H4 (cell line): ENCODE measurements around the gene DPP6. TPM values are rescaled to one million over a fixed set of nuclear protein-coding genes. Genes with fewer than 3 reads are reported as not detected.

Experiments used
- DNase-seq: peaks from one replicate; pipeline ENCODE4 v3.0.0-alpha.2; 2015; ENCODE audit warnings: low spot score
- total RNA-seq: library from RNA; depleted of rRNA; stranded (reverse); fragments of >200 nt; shearing (Covaris generic); gene quantifications from 2 replicates; pipeline ENCODE4 v1.2.3, GENCODE V29; 2014

Gene DPP6
- total RNA-seq, 1 experiment from 2014 or later = 0.06 TPM

DNA sequence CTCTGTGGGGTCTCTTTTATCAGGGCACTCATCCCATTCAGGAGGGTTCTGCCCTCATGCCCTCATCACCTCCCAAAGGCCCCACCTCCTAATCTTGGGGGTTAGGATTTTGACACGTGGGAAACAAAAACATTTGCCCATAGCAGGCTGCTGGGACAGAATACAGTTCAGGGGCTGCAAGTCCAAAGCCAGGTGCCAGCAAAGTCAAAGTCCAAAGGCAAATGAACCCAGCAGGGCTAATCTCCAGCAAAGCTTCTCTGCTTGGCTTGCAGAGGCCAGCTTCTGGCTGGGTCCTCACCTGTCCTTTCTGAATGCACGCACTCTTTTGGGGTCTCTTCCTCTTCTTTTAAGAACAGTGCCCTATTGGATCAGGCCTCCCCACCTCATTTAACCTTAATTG is 359.9 kb downstream of the DPP6 start:
- DNase-seq = no peak

DNA sequence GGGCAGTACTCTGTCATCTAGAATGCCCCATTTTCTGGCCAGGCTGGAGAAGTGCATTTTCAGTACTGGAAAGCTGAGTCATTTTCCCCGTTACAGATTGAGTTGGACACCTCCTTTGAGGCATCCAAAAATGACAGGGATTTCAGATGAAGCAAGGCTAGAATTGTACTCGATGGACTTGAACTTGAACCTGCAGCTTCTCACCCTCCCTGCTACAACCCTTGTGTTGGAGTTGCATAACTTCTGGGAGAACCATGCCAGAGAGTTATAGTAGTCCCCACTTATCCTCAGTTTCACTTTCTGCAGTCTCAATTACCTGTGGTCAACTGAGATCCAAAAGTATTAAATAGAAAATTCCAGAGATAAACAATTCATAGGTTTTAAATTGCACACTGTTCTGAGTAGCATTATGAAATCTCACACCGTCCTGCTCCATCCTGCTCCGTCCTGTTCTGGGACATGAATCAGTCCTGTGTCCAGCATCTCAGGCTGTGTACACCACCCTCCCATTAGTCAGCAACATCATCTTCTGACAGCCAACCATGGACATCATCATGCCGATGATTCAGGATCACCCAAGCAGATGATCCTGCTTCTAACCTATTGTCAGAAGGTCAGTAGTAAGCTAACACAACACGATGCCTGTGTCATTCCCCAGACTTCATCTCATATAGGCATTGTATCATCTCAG is 363.7 kb downstream of the DPP6 start:
- no peak for DNase-seq

DNA sequence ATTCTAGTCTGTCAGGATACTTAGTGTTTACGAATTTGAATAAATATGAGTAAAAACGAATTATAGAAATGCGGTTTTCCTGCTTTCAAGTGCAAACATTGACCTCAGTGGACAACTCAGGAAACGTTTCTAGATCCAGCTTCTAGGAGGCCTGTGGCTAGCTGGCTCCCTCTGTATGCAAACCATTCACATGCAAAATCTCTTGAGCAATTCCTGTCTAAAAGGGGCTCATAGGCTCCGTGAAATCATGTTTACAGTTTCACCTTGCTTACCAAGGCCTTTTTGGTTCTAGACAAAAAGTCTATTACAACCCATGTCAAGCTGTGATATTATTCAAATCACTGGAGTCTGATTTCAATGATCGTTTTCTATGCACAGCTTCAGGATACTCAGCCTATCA is 364.5 kb downstream of the DPP6 start:
- no peak for DNase-seq

DNA sequence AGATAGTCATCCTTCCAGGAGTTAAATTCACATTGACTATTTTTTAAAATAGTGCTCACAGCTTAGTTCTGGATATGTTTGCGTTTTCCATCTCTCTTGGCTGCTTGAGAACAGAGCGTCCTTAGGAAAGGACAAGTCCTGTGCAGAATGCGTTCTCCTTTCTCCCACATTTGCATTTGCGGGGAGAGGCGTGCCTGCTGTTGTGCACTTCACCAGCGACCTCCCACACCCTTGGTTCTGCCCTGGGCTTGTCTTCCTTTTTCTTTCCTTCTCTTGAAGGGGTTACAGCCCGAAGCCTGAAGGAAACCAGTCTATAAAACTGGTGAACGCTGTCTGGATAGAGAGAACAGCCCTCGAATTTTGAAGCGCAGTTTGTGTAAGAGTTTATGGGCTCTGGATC is 367.1 kb downstream of the DPP6 start:
- no peak for DNase-seq

DNA sequence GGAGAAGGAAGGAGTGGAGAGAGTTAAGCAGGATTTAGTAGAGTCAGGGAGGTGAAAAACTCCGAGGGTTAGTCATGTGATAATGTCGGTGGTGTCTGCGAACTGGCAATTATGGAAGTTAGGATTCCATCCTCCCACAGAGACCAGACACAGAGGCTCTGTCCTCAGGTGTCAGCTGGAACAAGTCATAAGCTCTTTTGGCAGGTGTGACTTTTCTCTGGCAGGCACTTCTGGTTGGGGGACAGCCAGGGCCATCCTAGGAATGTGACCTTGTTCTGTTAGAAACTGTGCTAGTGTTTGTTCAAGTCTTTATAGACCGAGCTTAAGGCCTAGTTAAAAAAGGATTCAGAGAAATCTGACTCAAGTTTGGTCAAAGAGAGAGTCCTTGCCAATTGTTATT is 371.0 kb downstream of the DPP6 start:
- no peak for DNase-seq

DNA sequence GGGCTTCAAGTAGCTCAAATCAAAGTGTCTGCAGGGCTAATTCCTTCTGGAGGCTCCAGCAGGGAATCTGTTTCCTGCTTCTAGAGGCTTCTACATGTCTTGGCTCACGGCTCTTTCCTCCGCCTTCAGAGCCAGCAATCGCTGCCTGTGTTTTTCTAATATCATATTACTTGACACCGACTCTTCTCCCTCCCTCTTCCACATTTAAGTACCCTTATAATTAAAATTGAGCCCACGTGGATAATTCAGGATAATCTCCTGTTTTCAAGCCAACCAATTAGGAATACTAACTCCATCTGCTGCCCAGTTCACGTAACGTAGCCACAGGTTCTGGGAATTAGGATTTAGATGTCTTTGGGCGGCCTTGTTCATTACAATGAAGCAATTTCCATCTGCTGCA is 372.2 kb downstream of the DPP6 start:
- no peak for DNase-seq

DNA sequence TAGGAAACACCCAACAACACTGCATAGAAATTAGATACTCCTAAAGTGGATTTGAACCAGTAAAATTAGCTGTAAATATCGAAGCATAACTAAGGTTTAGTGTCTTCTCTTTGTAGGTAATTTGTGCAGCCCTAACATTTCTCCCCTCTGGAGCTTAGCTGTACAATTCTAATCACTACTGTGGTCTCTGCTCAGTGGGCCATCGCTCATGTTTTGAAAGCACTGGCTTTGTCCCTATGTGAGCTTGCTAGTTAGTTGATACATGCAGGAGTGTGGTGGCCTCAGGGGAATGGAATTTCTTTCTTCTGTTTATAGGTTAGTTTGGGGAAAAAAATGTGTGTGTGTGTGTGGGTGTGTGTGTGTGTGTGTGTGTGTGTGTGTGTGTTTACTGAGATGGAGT is 373.1 kb downstream of the DPP6 start:
- DNase-seq = no peak

DNA sequence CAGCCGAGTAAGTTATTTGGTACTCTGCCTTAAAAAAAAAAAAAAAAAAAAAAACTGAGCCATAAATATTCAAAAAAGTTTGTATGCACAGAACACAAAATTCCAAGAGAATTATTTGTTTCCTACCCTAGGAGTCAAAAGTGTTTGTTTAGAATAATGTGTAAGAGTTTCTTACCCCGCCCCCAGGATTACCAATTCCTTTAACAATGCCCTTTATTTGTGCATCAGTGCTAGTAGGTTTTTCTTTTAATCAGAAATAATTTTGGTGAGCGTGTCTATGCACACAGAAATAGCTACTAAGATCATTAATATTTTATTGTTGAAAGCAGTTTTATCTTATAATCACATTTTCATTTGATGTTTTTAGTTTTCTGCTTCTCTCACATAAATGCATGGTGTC is 374.6 kb downstream of the DPP6 start:
- no peak for DNase-seq

DNA sequence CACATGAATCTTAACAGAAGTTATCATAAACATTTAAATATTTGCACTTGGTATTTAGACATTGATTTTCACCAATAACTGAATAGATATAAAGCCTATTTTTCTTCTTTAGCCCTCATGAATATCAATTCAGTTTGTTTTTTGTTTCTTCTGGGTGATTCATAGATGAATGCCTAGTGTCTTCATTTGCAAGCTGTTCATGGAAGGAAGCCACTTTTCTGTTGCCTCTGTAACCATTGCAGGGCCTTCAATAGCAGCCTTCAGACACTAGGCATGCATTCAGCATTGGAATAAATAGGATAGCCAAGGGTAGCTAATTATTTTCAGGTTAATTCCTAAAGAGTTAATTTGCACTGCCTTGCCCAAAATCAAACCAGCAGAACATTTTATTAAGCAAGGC is 375.3 kb downstream of the DPP6 start:
- DNase-seq = no peak

DNA sequence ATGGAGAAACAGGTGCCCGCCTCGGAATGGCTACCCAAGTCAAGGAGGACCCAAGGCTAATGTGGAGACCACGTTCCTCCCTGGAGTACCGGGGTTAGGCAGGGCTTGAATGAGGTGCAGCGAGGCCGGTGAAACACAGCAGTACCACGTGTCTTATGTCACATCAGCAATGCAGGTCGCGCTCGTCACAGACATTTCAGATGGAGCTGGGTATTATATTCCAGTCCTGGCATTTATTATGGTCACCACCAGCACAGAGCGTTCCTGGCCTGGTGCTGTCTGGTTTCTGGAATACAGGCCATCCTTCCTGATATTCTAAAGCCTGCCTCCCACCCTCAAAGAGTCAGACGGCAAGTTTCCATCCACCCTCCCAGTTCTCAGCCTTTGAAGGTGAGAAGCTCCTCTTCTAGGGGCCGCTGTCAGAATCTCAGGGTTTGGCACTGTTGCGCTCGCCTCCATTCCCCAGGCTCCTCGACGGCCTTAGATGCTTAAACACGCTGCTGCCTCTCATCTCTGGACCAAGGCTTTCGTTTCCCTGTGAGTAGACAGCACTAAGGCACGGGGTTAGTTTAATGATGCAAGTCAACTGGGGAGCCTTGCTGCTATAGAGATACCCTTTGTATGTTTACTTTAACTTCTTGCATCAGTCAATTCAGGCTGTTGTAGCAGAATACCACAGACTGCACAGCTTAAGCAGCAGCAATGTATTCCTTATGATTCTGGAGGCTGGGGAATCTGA is 377.6 kb downstream of the DPP6 start:
- no peak for DNase-seq

DNA sequence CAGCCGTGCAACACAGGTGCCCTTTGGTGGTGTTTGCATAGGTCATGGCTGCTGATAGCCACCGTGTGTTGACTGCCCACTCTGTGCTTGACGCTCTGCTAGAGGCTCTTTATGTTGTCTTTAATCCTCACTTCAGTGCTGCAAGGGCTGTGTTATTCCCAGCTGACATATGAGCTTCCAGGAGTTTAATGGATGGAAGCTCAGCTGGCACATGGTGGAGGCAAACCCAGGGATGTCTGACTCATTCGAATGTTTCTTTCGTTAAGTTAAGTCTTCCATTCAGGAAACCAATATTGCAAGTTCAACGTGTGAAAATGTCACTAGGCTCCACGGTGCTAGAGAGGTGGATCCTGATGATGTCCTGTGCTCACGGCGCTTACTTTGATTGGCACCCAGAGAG is 378.4 kb downstream of the DPP6 start:
- no peak for DNase-seq

DNA sequence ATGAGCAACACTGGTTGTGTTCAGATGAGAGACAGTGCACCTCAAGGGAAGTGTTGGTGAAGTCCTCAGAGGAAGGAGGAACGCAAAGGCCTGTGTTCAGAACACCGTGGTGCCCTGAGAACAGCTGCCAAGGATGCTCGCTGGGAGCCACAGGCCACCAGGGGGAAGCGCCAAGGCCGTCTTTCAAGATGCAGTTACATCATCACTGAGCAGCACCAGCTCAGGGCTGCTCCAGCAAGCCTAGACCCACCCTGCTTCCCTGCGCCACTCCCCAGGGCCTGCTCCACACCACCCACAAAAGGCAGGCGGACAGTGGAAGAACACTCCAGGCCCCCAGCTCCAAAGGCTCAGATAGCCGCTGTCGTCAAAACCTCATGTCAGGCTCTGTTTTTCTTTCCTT is 378.8 kb downstream of the DPP6 start:
- no peak for DNase-seq

DNA sequence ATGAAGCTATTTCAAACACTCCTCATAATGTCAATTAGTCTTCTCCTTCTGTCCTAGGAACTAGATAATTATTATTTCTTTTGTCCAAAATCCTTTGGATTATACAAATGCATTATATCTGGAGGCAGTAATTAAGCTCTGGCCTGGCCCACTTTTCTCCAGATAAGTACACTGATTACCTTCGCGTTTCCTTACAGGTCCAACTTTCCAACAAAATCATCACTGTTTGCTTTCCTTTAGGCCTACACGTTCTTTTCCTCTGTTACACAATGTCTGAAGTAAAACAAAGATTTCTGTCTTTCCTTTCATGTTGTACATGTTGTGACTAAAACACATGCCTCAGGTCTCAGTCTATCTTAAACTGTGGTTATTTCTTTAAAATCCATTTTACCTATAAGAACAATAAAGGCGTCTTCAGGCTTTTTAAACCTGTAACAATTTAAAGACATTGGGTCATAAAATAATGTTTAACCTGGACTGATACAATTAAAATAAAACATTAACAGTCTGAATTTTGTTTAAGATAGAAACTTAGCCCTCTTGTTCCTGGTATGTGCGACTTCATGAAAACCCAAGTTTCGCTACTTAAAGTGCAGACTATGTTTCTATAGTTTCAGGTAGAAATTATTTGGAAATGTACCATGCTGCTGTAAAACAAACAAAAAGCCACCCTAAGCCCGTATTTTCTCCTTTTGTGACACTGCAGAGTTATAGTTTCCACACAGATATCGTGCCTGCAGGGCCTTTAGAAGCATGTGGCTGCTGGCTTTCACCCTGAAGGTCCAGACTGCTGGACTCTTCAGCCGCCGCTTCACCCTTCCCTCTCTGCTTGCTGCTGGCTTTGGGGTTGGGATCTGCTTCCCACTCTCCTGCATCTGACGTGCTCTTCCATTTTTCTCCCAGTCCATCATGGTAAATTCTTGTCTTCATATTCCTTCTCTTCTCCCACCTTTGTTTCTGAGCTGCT is 381.7 kb downstream of the DPP6 start:
- DNase-seq = no peak

DNA sequence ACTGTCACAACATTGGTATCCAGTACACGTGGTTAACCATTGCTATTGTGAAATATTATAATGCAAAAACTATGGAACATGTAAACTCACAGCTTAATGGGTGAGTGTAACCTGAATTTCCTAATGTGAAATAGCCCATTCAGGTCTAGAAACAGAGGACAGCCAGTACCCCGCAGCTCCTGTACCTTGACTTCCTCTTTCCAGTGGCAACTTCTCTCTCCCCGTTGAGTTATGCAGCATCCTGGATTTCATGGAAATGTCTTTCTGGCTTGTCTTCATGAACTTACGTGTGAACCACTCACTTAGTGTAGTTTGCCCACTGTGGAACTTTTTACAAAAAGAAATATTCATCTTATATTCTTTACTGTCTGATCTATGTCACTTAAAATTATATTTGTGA is 384.4 kb downstream of the DPP6 start:
- no peak for DNase-seq

DNA sequence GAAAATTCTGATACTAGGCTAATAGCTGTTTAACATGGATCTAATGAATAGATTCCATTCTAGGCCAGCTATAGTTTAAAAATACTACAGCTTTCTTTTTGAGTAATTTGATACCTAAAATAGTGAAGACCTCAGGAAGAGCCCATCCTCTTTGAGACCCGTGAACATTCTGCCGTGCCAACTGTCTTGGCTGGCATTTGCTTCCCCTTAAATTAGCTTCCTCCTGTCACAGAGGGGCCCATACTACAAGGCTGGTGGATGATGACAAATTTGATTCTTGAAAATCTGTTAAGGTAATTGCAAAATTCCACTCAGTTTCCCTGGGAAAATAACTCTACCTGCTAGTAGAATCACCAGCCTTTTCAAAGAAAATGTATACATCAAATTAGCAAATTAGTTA is 385.0 kb downstream of the DPP6 start:
- no peak for DNase-seq

DNA sequence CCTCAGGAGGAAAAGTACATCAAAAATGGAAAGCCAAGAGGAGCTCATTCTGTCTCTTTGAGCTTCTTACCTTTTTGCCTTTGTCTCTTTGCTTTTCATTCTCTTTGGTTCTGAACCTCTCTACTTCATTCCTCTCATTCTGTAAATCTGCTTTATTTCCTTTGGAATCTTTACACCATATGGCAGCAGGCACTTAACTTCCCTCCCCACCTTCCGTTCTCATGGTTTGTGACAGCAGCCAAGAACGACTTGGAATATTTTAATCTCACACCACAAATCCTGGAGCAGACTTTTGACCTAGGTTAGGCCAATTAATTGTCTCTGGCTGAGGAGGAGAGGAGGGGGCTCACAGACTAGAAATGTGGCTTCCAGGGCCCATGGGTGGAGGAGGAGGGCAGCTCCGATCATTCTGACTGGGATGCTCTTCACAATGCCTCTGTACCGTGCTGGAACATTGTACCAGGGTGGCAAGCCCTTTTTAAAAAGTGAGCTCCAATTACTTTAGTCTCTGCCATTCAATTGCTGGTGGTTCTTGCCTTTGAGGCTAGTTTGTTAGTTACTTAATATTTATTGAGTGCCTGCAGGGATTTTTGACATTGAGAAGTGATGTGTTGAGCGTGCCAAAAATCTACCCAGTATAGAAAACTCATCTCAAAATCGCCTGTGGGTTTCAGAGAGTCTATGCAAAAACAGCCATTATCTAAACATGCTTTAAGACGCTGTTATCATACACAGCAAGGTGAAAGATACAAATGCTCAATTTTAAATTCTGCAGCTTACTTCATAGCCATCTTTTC is 386.6 kb downstream of the DPP6 start:
- no peak for DNase-seq

DNA sequence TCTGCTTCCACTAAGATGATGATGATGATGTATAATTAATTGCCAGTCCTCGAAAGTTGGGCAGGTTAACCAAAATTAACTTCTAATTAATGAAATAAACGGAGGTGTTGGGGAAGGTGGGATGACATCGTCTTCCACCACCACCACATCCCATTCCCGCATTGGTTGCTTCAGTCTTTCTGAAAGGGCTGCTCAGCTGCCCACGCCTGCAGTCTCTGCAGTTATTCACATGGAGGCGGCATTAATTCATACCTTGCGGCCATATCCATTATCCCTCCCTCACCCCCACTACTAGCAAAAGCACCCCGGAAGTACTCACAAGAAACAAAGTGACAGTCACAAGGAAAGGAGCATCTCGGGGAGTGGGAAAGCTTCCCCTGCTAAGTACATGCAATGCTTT is 387.9 kb downstream of the DPP6 start:
- DNase-seq = no peak

DNA sequence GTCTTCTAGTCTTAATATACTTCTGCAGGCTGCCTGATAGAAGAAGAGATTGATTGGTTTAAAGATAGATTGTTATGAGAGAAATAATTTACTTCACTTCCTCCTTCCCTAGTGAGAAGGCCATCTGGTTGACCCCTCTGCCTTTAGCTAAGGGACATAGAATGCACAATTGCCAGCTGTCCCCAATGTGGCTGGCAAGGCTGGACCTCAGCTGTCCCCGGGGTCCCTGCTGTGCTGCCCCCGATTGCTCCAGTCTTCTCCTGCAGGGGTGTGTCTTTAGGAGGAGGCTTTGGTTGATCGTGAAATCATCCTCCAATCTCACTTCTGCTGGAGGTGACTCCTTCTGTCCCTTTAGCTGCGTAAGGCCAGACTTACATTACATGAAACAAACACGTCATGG is 388.5 kb downstream of the DPP6 start:
- DNase-seq = no peak

DNA sequence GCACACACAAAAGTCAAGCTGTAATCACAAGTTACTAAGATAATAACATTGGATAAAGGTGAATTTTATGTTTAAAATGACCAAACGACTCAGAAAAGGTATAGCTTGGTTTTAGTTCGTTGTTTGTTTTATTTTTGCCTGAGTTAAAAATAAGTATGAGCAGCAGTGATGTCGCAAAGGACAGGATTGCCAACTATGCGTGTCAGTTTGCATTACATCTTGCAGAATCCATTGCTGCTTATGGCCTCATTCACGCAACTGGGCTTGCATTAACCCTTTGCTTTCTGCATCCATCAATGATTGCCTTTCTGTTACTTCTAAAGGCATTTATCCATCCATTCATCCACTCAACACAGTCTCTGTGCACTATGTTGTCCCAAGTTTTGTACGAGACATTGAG is 389.6 kb downstream of the DPP6 start:
- no peak for DNase-seq

DNA sequence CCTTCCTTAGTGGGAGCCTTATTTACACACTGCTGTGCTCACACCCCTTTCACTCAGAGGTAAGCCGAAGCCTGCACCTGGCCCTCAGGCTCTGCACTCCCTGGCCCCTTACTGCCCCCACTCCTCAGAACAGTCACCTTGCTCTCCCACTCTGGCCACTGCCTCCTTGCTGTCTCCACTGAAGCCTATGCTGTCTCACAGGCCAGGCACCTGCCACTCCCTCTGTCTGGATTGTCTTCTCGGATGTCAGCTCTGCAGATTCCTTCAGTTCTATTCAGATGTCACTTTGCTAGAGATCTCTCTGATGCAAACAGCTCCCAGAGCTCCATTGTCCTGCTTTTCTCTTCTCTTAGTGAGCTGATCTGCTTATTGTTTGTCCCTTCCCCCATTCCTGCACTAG is 390.7 kb downstream of the DPP6 start:
- DNase-seq = no peak

DNA sequence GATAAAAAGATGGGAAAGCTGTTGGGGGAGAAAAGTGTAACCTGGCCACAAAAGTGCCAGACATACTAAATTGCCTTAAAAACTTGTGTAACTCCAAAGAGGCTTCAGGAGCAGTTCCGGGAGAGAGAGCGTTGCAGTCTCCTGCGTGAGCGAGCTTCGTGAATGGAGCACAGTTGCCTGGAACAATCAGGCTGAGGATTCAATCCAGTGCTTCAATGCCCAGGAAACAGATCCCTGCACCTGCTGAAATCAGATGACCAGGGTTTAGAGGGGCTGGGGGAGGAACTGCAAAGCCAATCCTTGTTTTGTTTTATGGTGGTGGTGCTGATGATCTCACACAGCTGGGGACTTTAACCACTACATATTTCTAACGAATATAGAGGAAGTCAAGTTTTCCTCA is 398.3 kb downstream of the DPP6 start:
- DNase-seq = no peak
